MCF 10A (cell line): ENCODE data around the gene PARD6B. TPM values are rescaled to one million over a fixed set of nuclear protein-coding genes. Genes with fewer than 3 reads are reported as not detected.
"Not testable (repeated sequence)": the region's sequence is repeated elsewhere in the genome, so short reads cannot be mapped to it uniquely, and the experiment has no call there.

Experiments
- BruUV-seq: library from RNA; stranded (reverse); fragments of 400-500 nt; replicated peaks from 2 replicates; lab custom pipeline; 2021; lab: Mats Ljungman, UMichigan
- CTCF ChIA-PET: fragments of 300-600 bp; sonication (Branson Sonifier 250); formaldehyde crosslinking; extraction: SDS; loops from one replicate; lab custom pipeline; 2021; ENCODE audit warnings: antibody characterized with exemption, inconsistent platforms; lab: Yijun Ruan, JAX
- POLR2A ChIA-PET: fragments of 300-600, 350-650 bp; sonication (Branson Sonifier 250); formaldehyde crosslinking; extraction: SDS; loops from one replicate; lab custom pipeline; 2020; ENCODE audit warnings: antibody characterized with exemption, inconsistent platforms; lab: Yijun Ruan, JAX
- DNase-seq: peaks from one replicate; pipeline ENCODE4 v3.0.0-alpha.2; 2018; ENCODE audit not compliant: unreplicated experiment
- H3K27ac Mint-ChIP-seq: one replicate; pipeline ENCODE4 v1.8.0; 2022; ENCODE audit warnings: mild to moderate bottlenecking, low read depth, mixed read lengths; ENCODE audit not compliant: unreplicated experiment
- H3K27me3 Mint-ChIP-seq: one replicate; pipeline ENCODE4 v1.8.0; 2022; ENCODE audit warnings: mixed read lengths; ENCODE audit not compliant: insufficient read depth, unreplicated experiment
- H3K36me3 Mint-ChIP-seq: one replicate; pipeline ENCODE4 v1.8.0; 2022; ENCODE audit warnings: mild to moderate bottlenecking, moderate library complexity, mixed read lengths; ENCODE audit not compliant: insufficient read depth, unreplicated experiment
- H3K4me1 Mint-ChIP-seq: one replicate; pipeline ENCODE4 v1.8.0; 2022; ENCODE audit warnings: mixed read lengths; ENCODE audit not compliant: insufficient read depth, unreplicated experiment
- H3K4me3 Mint-ChIP-seq: one replicate; pipeline ENCODE4 v1.8.0; 2022; ENCODE audit warnings: mild to moderate bottlenecking, moderate library complexity, mixed read lengths; ENCODE audit not compliant: unreplicated experiment
- H3K9me3 Mint-ChIP-seq: one replicate; pipeline ENCODE4 v1.8.0; 2022; ENCODE audit warnings: mixed read lengths; ENCODE audit not compliant: unreplicated experiment
- intact Hi-C: fragments of 100-400 bp; cut with micrococcal nuclease; formaldehyde crosslinking; loops from 2 replicates; pipeline ENCODE4 v1.14.1; 2022
- total RNA-seq: library from RNA; stranded (reverse); gene quantifications from 2 replicates; pipeline ENCODE4 v1.2.3, GENCODE V29; 2022
- TF ChIP-seq, protein P1 (sequence below): fragments of 200-600 bp; IDR thresholded peaks from one replicate; pipeline ENCODE4 v1.8.0; 2022; ENCODE audit warnings: antibody characterized with exemption, mild to moderate bottlenecking; ENCODE audit not compliant: unreplicated experiment

The PARD6B gene
- total RNA-seq, 1 experiment from 2014 or later: 5.8 TPM

DNA sequence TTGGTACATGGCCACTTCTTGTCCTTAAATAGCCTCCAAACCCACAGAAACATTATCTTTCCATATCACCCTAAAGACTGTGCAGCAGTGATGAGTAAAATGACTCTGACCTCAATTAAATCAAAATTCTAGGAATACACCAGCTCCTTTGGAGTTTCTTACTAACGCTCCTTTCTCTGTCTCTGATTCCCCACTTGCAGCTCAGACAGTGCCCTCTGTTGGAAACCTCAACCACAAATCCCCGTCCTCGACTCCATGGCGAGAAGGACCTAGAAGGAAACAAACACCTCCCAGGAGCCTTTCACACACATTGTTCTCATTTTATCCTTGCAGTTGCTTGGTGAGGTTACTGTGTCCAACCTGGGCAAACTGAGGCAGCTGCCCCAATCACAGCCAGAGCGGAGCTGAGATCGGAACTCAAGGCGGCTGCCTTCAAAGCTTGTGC, 17.7 kb upstream of the PARD6B start:
- Mint-ChIP-seq H3K4me3 (no peak overlapping the region), H3K36me3 (no peaks in the 10 kb centered on the region), H3K27me3 (no peaks in the 10 kb centered on the region), H3K9me3 (no peaks in the 10 kb centered on the region), H3K27ac (no peak overlapping the region), H3K4me1 (peaks cover 14% of the 10 kb centered on the region)
- TF ChIP-seq, protein P1, sequence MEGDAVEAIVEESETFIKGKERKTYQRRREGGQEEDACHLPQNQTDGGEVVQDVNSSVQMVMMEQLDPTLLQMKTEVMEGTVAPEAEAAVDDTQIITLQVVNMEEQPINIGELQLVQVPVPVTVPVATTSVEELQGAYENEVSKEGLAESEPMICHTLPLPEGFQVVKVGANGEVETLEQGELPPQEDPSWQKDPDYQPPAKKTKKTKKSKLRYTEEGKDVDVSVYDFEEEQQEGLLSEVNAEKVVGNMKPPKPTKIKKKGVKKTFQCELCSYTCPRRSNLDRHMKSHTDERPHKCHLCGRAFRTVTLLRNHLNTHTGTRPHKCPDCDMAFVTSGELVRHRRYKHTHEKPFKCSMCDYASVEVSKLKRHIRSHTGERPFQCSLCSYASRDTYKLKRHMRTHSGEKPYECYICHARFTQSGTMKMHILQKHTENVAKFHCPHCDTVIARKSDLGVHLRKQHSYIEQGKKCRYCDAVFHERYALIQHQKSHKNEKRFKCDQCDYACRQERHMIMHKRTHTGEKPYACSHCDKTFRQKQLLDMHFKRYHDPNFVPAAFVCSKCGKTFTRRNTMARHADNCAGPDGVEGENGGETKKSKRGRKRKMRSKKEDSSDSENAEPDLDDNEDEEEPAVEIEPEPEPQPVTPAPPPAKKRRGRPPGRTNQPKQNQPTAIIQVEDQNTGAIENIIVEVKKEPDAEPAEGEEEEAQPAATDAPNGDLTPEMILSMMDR: no peak
- POLR2A ChIA-PET: interaction anchor here (1.0 kb wide), 2 partner anchors 18 to 19 kb away, joined by 3 read pairs; no protein-coding TSS in a partner anchor
- intact Hi-C loops: no loop called here
- no peak for DNase-seq
- no TSS peak for BruUV-seq
- CTCF ChIA-PET: interaction anchor here (0.8 to 1.2 kb wide), 4 partner anchors 10 to 125 kb away, joined by 3 to 5 read pairs (median 4); no protein-coding TSS in a partner anchor

DNA sequence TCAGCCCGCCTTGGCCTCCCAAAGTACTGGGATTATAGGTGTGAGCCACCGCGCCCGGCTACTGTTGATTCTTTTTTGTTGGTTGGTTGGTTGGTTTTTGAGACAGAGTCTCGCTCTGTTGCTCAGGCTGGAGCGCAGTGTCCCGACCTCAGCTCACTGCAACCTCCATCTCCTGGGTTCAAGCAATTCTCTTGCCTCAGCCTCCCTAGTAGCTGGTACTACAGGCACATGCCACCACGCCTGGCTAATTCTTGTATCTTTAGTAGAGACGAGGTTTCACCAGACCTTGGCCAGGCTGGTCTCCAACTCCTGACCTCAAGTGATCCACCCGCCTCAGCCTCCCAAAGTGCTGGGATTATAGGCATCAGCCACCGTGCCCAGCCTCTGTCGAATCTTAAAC, 17.0 kb upstream of the PARD6B start:
- ChIA-PET POLR2A (interaction anchor here (0.5 to 1.0 kb wide), 2 partner anchors 18 to 74 kb away, joined by 3 read pairs; no protein-coding TSS in a partner anchor), CTCF (interaction anchor here (0.8 to 1.2 kb wide), 4 partner anchors 10 to 126 kb away, joined by 3 to 5 read pairs (median 4); no protein-coding TSS in a partner anchor)
- H3K27me3 Mint-ChIP-seq, H3K4me3 Mint-ChIP-seq, H3K9me3 Mint-ChIP-seq, H3K36me3 Mint-ChIP-seq, DNase-seq, H3K27ac Mint-ChIP-seq, BruUV-seq, intact Hi-C loops: not testable (repeated sequence)
- H3K4me1 Mint-ChIP-seq: peaks cover 14% of the 10 kb centered on the region

DNA sequence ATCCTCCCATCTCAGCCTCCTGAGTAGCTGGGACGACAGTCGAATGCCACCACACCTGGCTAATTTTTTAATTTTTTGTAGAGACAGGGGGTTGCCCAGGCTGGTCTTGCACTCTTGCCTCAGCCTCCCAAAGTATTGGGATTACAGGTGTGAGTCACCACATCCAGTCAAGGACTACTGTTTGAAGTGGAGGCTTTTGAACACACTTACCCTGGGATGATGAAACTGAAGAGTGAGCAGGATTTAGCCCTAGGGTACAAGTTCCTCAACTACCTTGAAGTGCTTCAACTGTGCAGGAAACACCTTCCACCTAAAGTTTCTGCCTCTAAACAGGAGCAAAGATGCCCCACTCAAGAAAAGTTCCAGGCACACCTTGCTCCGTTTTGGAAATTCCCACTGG, 15.7 kb upstream of the PARD6B start:
- CTCF ChIA-PET: no interaction called here
- TF ChIP-seq, protein P1: no peak
- Mint-ChIP-seq H3K36me3 (no peaks in the 10 kb centered on the region), H3K4me1 (peaks cover 9% of the 10 kb centered on the region), H3K9me3 (no peaks in the 10 kb centered on the region), H3K27me3 (no peaks in the 10 kb centered on the region), H3K27ac (no peak overlapping the region), H3K4me3 (no peak overlapping the region)
- POLR2A ChIA-PET: no interaction called here
- peak; percentile 64 for DNase-seq
- intact Hi-C loops: no loop called here
- BruUV-seq: no TSS peak

DNA sequence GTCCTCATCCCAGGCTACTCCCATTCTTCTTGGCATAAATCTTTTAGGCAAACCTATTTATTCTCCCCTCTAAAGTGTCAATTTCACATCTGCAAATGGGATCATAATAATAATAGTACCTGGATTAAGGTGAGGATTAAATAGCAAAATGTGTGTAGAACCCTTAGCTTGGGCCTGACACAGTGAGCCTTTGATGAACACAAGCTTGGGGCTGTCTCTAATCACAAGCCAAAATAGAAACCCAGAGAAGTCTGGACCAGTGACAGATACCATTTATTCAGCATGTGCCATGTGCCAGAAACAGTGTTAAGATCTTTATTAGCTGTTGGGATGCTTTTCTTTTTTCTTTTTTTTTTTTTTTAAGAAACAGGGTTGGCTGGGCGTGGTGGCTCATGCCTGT, 14.9 kb upstream of the PARD6B start:
- CTCF ChIA-PET: interaction anchor here (0.6 to 1.0 kb wide), 4 partner anchors 8 to 491 kb away, joined by 3 to 5 read pairs (median 3); no protein-coding TSS in a partner anchor
- no TSS peak for BruUV-seq
- no peak overlapping the region for H3K27ac Mint-ChIP-seq

More for the DNA sequence above, 14.9 kb upstream of the PARD6B start:
- Mint-ChIP-seq H3K27me3 (no peaks in the 10 kb centered on the region), H3K9me3 (no peaks in the 10 kb centered on the region), H3K4me1 (peaks cover 6% of the 10 kb centered on the region), H3K4me3 (no peak overlapping the region), H3K36me3 (no peaks in the 10 kb centered on the region)
- TF ChIP-seq, protein P1: no peak
- DNase-seq: no peak
- intact Hi-C loops: no loop called here
- POLR2A ChIA-PET: interaction anchor here (3.4 kb wide), 1 partner anchor 12 kb away, joined by 10 read pairs; no protein-coding TSS in a partner anchor
